ENCODE measurements around the gene FAM167B. TPM values are rescaled to one million over a fixed set of nuclear protein-coding genes. Genes with fewer than 3 reads are reported as not detected.
A peak's percentile ranks its signal among the peaks of the same experiment; 100 is the strongest.

FAM167B gene
- total RNA-seq, 4 donors from 2014 or later: 1.1 to 1.5 TPM; not detected in 2

DNA sequence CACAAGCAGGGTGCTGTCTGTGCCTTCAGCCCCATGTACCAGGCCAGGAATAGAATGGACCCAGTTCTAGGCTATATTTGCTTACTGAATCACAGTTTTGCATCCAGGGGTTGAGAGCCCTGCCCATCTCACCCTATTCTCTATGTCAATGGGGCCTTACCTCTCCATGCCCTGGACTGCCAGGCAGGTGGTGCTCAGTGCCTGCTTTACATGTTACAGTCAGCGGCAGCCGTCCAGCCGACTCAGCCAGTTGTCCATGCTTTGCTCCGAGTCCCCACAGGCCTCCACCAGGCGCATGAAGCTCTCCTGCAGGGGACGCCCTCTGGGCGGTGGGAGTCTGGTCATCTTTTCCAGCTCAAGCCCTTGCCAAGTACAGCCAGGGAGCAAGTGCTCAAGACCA, 12.2 kb upstream of the FAM167B start:
- no peaks in the 10 kb centered on the region for H3K27me3 ChIP-seq
- no peak for DNase-seq
- in situ Hi-C loops (cut with MboI; ENCODE audit: low pct_ligation_motif_present in 1 of 4, low pct_unique_long_range_greater_than_20kb in 1 of 4, low sequenced_read_pairs in 3 of 4) (no loop called here), intact Hi-C loops (cut with DNase I; ENCODE audit: low total_unique reads) (no loop called here)
- H3K4me3 ChIP-seq: no peak overlapping the region
- H3K4me1 ChIP-seq: peaks cover 0 to 2% (median 1%) of the 10 kb centered on the region in 4 donors
- H3K9me3 ChIP-seq: no peaks in the 10 kb centered on the region
- WGBS, 2 donors (ENCODE audit: low coverage in 1 of 2): 75 to 100% methylated on average over 2 to 7 of the region's 7 CpGs
- no peak for TF ChIP-seq POLR2A (IDR thresholded peaks at IDR 0.05)
- no peak for TF ChIP-seq CTCF (IDR thresholded peaks at IDR 0.05)
- no peak for TF ChIP-seq POLR2AphosphoS5 (IDR thresholded peaks at IDR 0.05)
- TF ChIP-seq EP300 (IDR thresholded peaks at IDR 0.05; ENCODE audit: low read depth): no peak
- H3K27ac ChIP-seq: no peak overlapping the region
- H3K36me3 ChIP-seq: peaks cover 0 to 24% (median 12%) of the 10 kb centered on the region in 4 donors

GRCh38 chr1:32239337-32239736, 7.7 kb upstream of the FAM167B start:
- in situ Hi-C loops (cut with MboI; ENCODE audit: low pct_ligation_motif_present in 1 of 4, low pct_unique_long_range_greater_than_20kb in 1 of 4, low sequenced_read_pairs in 3 of 4): no loop called here
- H3K27ac ChIP-seq: peak overlapping the region; percentile 80 to 94 (median 86)
- 33 to 42% methylated on average over 4 of the region's 4 CpGs for WGBS, 2 donors (ENCODE audit: low coverage in 1 of 2)
- no peaks in the 10 kb centered on the region for H3K27me3 ChIP-seq
- no peaks in the 10 kb centered on the region for H3K36me3 ChIP-seq
- intact Hi-C loops (cut with DNase I; ENCODE audit: low total_unique reads): no loop called here
- H3K4me3 ChIP-seq: peak overlapping the region in 1 of 4 donors; percentile 60
- TF ChIP-seq EP300 (IDR thresholded peaks at IDR 0.05; ENCODE audit: low read depth): no peak
- no peak for TF ChIP-seq POLR2AphosphoS5 (IDR thresholded peaks at IDR 0.05)
- TF ChIP-seq CTCF (IDR thresholded peaks at IDR 0.05): no peak
- TF ChIP-seq POLR2A (IDR thresholded peaks at IDR 0.05): no peak
- peak; percentile 27 for DNase-seq
- H3K4me1 ChIP-seq: peaks cover 4 to 26% (median 15%) of the 10 kb centered on the region in 4 donors
- H3K9me3 ChIP-seq: no peaks in the 10 kb centered on the region

DNA sequence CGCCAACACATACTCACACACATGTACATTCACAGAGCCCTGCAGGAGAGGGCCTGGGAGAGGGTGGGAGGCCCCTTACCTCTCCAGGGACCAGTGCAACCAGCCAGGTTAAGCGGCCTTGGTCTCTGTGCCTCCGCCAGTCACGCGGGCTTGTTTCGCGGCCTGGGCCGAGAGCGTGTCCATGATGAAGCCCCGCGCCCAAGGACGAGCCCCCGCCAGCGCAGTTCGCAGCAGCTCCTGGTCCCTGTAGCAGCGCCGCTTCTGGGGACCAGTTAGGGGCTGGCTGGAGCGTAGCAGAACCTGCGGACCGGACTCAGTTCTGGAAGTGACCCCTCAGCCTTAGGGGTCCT, 7.3 kb upstream of the FAM167B start:
- Histone ChIP-seq H3K4me1 (peaks cover 4 to 26% (median 15%) of the 10 kb centered on the region in 4 donors), H3K36me3 (no peaks in the 10 kb centered on the region), H3K27ac (peak overlapping the region; percentile 80 to 94 (median 86)), H3K9me3 (no peaks in the 10 kb centered on the region), H3K4me3 (peak overlapping the region; percentile 57 to 75 (median 64)), H3K27me3 (no peaks in the 10 kb centered on the region)
- in situ Hi-C loops (cut with MboI; ENCODE audit: low pct_ligation_motif_present in 1 of 4, low pct_unique_long_range_greater_than_20kb in 1 of 4, low sequenced_read_pairs in 3 of 4) (no loop called here), intact Hi-C loops (cut with DNase I; ENCODE audit: low total_unique reads) (loop anchor here (5.0 kb wide), 1 partner anchor 53 kb away; the partner anchor contains the start of gene HDAC1)
- peak; percentile 16 for DNase-seq
- WGBS, 2 donors (ENCODE audit: low coverage in 1 of 2): 49% methylated on average over 20 of the region's 20 CpGs; no CpG with 5 or more reads in 1 of the 2 donors
- no peak for TF ChIP-seq CTCF (IDR thresholded peaks at IDR 0.05)
- TF ChIP-seq EP300 (IDR thresholded peaks at IDR 0.05; ENCODE audit: low read depth): no peak
- TF ChIP-seq POLR2A (IDR thresholded peaks at IDR 0.05): no peak
- TF ChIP-seq POLR2AphosphoS5 (IDR thresholded peaks at IDR 0.05): no peak

- H3K9me3 ChIP-seq: no peaks in the 10 kb centered on the region
- no peaks in the 10 kb centered on the region for H3K27me3 ChIP-seq
- DNase-seq: peak; percentile 87
- 1% methylated on average over 53 of the region's 62 CpGs; no CpG with 5 or more reads in 1 of the 2 donors for whole genome bisulfite sequencing, 2 donors (ENCODE audit: low coverage in 1 of 2)
- peak overlapping the region; percentile 80 to 94 (median 86) for H3K27ac ChIP-seq
- no peaks in the 10 kb centered on the region for H3K36me3 ChIP-seq
- intact Hi-C loops (cut with DNase I; ENCODE audit: low total_unique reads) (loop anchor here (5.0 kb wide), 1 partner anchor 52 kb away; the partner anchor contains the start of gene HDAC1), in situ Hi-C loops (cut with MboI; ENCODE audit: low pct_ligation_motif_present in 1 of 4, low pct_unique_long_range_greater_than_20kb in 1 of 4, low sequenced_read_pairs in 3 of 4) (no loop called here)
- TF ChIP-seq CTCF (IDR thresholded peaks at IDR 0.05): peak in 4 of 5 experiments; percentile 11 to 43 (median 17)
- TF ChIP-seq POLR2AphosphoS5 (IDR thresholded peaks at IDR 0.05): peak; percentile 40 to 87 (median 73)
- no peak for TF ChIP-seq EP300 (IDR thresholded peaks at IDR 0.05; ENCODE audit: low read depth)
- peak; percentile 59 for TF ChIP-seq POLR2A (IDR thresholded peaks at IDR 0.05)
- peak overlapping the region; percentile 57 to 75 (median 64) for H3K4me3 ChIP-seq
- peaks cover 4 to 26% (median 15%) of the 10 kb centered on the region in 4 donors for H3K4me1 ChIP-seq
These were observed 6.7 kb upstream of the FAM167B start for GRCh38 chr1:32240140-32240951.

All from transverse colon (tissue), 4 donors.